MCF 10A (cell line): ENCODE measurements around the gene RHEX. TPM values are rescaled to one million over a fixed set of nuclear protein-coding genes. Genes with fewer than 3 reads are reported as not detected.

Experiments
- BruUV-seq: library from RNA; stranded (reverse); fragments of 400-500 nt; replicated peaks from 2 replicates; lab custom pipeline; 2021; lab: Mats Ljungman, UMichigan
- CTCF ChIA-PET: fragments of 300-600 bp; sonication (Branson Sonifier 250); formaldehyde crosslinking; extraction: SDS; loops from one replicate; lab custom pipeline; 2021; ENCODE audit warnings: antibody characterized with exemption, inconsistent platforms; lab: Yijun Ruan, JAX
- POLR2A ChIA-PET: fragments of 300-600, 350-650 bp; sonication (Branson Sonifier 250); formaldehyde crosslinking; extraction: SDS; loops from one replicate; lab custom pipeline; 2020; ENCODE audit warnings: antibody characterized with exemption, inconsistent platforms; lab: Yijun Ruan, JAX
- DNase-seq: peaks from one replicate; pipeline ENCODE4 v3.0.0-alpha.2; 2018; ENCODE audit not compliant: unreplicated experiment
- H3K27ac Mint-ChIP-seq: one replicate; pipeline ENCODE4 v1.8.0; 2022; ENCODE audit warnings: mild to moderate bottlenecking, low read depth, mixed read lengths; ENCODE audit not compliant: unreplicated experiment
- H3K27me3 Mint-ChIP-seq: one replicate; pipeline ENCODE4 v1.8.0; 2022; ENCODE audit warnings: mixed read lengths; ENCODE audit not compliant: insufficient read depth, unreplicated experiment
- H3K36me3 Mint-ChIP-seq: one replicate; pipeline ENCODE4 v1.8.0; 2022; ENCODE audit warnings: mild to moderate bottlenecking, moderate library complexity, mixed read lengths; ENCODE audit not compliant: insufficient read depth, unreplicated experiment
- H3K4me1 Mint-ChIP-seq: one replicate; pipeline ENCODE4 v1.8.0; 2022; ENCODE audit warnings: mixed read lengths; ENCODE audit not compliant: insufficient read depth, unreplicated experiment
- H3K4me3 Mint-ChIP-seq: one replicate; pipeline ENCODE4 v1.8.0; 2022; ENCODE audit warnings: mild to moderate bottlenecking, moderate library complexity, mixed read lengths; ENCODE audit not compliant: unreplicated experiment
- H3K9me3 Mint-ChIP-seq: one replicate; pipeline ENCODE4 v1.8.0; 2022; ENCODE audit warnings: mixed read lengths; ENCODE audit not compliant: unreplicated experiment
- intact Hi-C: fragments of 100-400 bp; cut with micrococcal nuclease; formaldehyde crosslinking; loops from 2 replicates; pipeline ENCODE4 v1.14.1; 2022
- total RNA-seq: library from RNA; stranded (reverse); gene quantifications from 2 replicates; pipeline ENCODE4 v1.2.3, GENCODE V29; 2022
- TF ChIP-seq, protein P1 (sequence below): fragments of 200-600 bp; IDR thresholded peaks from one replicate; pipeline ENCODE4 v1.8.0; 2022; ENCODE audit warnings: antibody characterized with exemption, mild to moderate bottlenecking; ENCODE audit not compliant: unreplicated experiment

The RHEX gene
- total RNA-seq, 1 experiment from 2014 or later, result not detected

- no peak overlapping the region for H3K27ac Mint-ChIP-seq
- intact Hi-C loops, result no loop called here
- peaks cover 6% of the 10 kb centered on the region for H3K4me1 Mint-ChIP-seq
- H3K4me3 Mint-ChIP-seq, result no peak overlapping the region
- BruUV-seq, result no TSS peak
- ChIA-PET POLR2A (interaction anchor here (0.6 to 2.0 kb wide), 7 partner anchors 9 to 130 kb away, joined by 3 to 7 read pairs (median 4); no protein-coding TSS in a partner anchor), CTCF (interaction anchor here (0.5 to 26.9 kb wide), 11 partner anchors 10 to 658 kb away, joined by 3 to 517 read pairs (median 4); no protein-coding TSS in a partner anchor)
- H3K27me3 Mint-ChIP-seq, result peaks cover 38% of the 10 kb centered on the region
- H3K9me3 Mint-ChIP-seq, result no peaks in the 10 kb centered on the region
- TF ChIP-seq, protein P1, sequence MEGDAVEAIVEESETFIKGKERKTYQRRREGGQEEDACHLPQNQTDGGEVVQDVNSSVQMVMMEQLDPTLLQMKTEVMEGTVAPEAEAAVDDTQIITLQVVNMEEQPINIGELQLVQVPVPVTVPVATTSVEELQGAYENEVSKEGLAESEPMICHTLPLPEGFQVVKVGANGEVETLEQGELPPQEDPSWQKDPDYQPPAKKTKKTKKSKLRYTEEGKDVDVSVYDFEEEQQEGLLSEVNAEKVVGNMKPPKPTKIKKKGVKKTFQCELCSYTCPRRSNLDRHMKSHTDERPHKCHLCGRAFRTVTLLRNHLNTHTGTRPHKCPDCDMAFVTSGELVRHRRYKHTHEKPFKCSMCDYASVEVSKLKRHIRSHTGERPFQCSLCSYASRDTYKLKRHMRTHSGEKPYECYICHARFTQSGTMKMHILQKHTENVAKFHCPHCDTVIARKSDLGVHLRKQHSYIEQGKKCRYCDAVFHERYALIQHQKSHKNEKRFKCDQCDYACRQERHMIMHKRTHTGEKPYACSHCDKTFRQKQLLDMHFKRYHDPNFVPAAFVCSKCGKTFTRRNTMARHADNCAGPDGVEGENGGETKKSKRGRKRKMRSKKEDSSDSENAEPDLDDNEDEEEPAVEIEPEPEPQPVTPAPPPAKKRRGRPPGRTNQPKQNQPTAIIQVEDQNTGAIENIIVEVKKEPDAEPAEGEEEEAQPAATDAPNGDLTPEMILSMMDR, result no peak
- H3K36me3 Mint-ChIP-seq, result no peaks in the 10 kb centered on the region
- DNase-seq, result no peak
Measured at GRCh38 chr1:206102292-206102936, 49.4 kb downstream of the RHEX start.

GRCh38 chr1:206103979-206104378 lies 51.0 kb downstream of the RHEX start:
- TF ChIP-seq, protein P1, result no peak
- CTCF ChIA-PET, result interaction anchor here (0.7 to 26.9 kb wide), 12 partner anchors 10 to 312 kb away, joined by 3 to 517 read pairs (median 4); no protein-coding TSS in a partner anchor
- peaks cover 30% of the 10 kb centered on the region for H3K27me3 Mint-ChIP-seq
- intact Hi-C loops, result no loop called here
- H3K36me3 Mint-ChIP-seq, result no peaks in the 10 kb centered on the region
- H3K9me3 Mint-ChIP-seq, result no peaks in the 10 kb centered on the region
- no peak overlapping the region for H3K27ac Mint-ChIP-seq
- POLR2A ChIA-PET, result interaction anchor here (0.7 to 5.1 kb wide), 4 partner anchors 73 to 184 kb away, joined by 3 to 68 read pairs (median 6); no protein-coding TSS in a partner anchor
- no peak overlapping the region for H3K4me3 Mint-ChIP-seq
- no TSS peak for BruUV-seq
- DNase-seq, result no peak
- H3K4me1 Mint-ChIP-seq, result peaks cover 6% of the 10 kb centered on the region

DNA sequence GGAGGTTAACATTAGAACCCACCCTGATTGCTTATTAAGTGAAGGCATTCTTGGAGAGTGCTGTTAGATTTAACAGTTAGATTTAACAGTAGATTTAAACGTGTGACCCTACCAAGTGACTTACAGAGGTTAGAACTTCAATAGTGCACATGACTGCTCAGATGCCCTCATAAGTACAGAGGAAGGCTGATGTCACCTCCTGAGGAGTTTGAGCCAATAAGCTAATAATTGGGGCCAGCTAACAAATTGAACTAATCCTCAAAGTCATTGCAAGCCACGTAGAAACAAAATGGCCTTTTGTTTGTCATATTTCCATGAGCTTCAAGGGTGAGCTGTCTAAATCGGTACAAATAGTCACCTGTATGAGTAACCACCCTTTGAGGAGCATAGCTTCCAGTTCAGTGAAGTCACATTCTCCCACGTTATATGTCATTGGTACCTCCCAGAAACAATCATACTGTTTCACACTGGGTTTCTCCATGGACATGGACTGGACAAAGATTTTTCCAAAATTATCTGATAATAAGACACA lies 52.6 kb downstream of the RHEX start:
- intact Hi-C loops, result no loop called here
- ChIA-PET CTCF (interaction anchor here (0.6 to 26.9 kb wide), 40 partner anchors 9 to 459 kb away, joined by 3 to 517 read pairs (median 6); partner anchors contain the start of gene RAB7B), POLR2A (interaction anchor here (0.6 to 5.1 kb wide), 16 partner anchors 22 to 384 kb away, joined by 3 to 68 read pairs (median 4); partner anchors contain the start of gene RAB7B)
- no peak overlapping the region for H3K27ac Mint-ChIP-seq
- TF ChIP-seq, protein P1, result no peak
- no peak for DNase-seq
- no peaks in the 10 kb centered on the region for H3K36me3 Mint-ChIP-seq
- no peaks in the 10 kb centered on the region for H3K9me3 Mint-ChIP-seq
- no TSS peak for BruUV-seq
- H3K4me1 Mint-ChIP-seq, result peaks cover 6% of the 10 kb centered on the region
- peaks cover 16% of the 10 kb centered on the region for H3K27me3 Mint-ChIP-seq
- no peak overlapping the region for H3K4me3 Mint-ChIP-seq
